HG02973 (cell line): ENCODE results near the gene IFI27L1.
A peak's percentile ranks its signal among the peaks of the same experiment; 100 is the strongest.

ENCODE experiments used
- ATAC-seq: cut with Tn5 transposase; IDR thresholded peaks from one replicate; pipeline ENCODE4 v1.9.1; 2021; ENCODE audit warnings: moderate library complexity; ENCODE audit not compliant: unreplicated experiment

The IFI27L1 gene

DNA sequence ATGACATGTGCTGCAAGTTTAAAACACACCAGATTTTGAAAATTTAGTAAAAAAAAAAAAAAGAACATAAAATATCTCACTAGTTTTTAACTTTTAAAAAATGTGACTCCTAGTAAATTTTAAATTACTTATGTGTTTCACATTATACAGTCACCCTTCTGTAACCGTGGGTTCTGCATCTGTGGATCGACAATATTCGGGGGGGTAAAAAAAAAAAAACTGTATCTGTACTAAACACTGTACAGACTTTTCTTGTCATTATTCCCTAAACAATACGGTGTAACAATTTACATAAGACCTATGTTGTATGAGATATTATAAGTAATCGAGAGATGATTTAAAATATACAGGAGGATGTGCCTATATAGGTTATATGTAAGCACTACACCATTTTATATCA, 3.3 kb upstream of the IFI27L1 start:
- no peak for ATAC-seq

DNA sequence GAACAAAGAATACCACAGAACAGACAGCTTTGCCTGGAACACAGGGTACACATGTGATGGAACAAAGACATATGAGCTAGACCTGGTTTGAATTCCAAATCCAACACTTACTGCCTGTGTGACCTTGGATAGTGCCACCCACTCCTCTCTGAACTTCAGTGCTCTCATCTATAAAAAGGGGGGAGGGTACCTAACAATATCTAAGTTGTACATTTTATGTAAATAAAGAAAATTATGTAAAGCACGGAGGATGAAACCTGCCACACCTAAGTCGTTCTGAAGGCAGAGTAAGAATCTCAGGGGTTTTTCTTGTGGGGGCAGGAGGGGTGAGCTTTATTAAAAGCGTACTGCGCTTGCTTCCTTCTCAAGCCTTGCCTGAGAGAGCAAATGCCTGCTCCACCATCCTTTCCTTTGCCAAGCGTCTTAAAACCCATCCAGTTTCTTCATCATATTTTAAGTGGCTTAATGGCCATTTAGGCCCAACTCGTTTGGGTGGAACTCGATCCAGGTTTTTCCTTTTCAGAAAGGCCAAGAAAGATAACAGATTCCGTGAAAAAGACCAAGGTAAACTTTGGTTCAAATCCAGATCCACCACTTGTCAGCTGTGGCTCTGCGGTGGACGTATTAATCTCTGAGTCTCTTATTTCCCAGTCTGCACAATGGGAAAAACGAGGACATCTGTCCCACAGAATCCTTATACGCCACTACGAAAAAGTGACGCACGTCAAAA, 1.1 kb upstream of the IFI27L1 start:
- no peak for ATAC-seq

GRCh38 chr14:94081386-94081820, 293 bp downstream of the IFI27L1 start:
- peak; percentile 27 for ATAC-seq

DNA sequence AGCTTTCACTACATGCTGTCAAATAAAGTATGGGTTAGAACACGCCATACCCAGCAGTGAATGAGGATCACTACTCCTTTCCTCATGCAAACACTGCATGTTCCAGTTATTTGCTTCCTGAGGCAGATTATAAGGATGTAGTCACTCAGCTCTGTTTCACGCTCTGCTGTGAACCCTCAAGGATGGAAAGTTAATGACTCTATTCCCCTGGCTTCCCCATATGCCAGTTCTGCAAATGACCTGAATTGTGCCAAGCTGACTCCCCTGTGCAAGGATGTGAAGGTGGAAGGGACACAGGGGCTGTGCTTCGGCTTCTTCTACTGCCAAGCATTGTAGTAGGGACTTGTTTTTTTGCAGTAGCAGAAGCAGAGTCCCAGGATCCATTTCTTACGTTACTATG, 6.8 kb downstream of the IFI27L1 start:
- ATAC-seq, result no peak

DNA sequence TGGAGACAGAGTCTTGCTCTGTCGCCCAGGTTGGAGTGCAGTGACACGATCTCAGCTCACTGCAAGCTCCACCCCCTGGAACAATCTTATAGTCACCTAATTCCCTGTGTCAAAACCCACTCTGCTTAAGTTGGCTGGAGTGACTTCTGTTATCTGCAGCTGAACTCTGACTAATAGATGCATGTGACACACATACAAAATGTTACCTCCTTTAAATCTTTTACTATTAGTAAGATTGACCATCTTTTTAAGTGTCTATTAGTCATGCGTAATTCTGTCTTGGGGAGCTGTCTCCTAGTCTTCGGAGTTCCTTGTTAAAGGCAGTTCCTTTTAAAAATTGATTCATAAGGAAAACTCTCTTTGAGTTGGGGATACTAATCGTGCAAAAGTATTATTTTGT, 7.4 kb downstream of the IFI27L1 start:
- no peak for ATAC-seq

DNA sequence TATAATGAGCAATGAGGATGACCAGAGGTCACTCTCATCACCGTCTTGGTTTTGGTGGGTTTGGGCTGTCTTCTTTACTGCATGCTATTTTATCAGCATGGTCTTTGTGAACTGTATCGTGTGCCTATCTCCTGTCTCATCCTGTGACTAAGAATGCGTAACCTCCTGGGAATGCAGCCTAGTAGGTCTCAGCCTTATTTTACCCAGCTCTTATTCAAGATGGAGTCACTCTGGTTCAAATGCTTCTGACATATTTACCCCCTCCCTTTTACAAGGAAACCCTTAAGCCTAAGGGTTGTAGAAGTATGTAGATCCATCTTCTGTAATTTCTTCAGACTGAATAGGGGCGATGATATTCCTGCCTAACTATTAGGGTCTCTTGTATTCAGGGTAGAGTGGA, 8.4 kb downstream of the IFI27L1 start:
- ATAC-seq, result no peak

GRCh38 chr14:94093418-94093817, 12.3 kb downstream of the IFI27L1 start:
- no peak for ATAC-seq

DNA sequence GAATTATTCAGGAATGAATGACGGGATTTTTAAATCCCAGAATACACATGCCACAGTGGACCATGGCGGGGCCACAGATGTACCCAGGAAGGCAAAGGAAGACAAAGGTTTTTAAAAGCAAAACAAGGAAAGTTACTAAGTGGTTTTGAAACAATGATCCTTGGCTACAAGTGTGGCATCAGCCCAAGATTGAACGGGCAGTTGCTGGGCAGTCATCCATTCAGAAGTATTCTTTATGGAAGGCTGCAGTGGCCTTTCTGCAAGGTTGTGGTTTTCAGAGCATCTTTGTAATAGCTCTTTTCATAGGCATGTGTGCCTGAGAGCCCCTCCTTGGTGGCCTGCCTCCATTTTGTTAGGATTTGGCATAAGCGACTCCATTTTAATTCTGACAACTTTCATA, 16.0 kb downstream of the IFI27L1 start:
- no peak for ATAC-seq

- no peak for ATAC-seq
Measured at GRCh38 chr14:94098326-94098992, 17.3 kb downstream of the IFI27L1 start.

DNA sequence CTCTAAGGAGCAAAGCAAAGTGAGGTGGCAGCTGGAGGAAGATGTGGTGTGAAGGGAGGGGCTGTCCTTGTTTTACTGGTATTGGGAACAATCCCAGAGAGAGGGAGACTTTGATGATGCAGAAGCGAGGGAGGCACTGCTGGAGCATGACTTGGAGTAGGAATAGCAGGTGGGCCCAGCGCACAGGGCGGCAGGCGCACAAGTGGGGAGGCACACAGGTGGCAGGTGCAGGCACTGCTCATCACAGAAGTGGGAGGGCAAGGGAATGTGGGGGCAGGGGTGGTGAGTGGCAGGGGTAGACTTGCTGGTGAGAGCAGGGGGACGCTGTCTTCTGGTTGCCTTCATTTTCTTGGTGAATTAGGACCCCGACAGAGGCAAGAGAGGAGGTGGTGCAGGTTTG, 17.9 kb downstream of the IFI27L1 start:
- ATAC-seq, result no peak

- ATAC-seq, result no peak
Measured at GRCh38 chr14:94100847-94101246, 19.7 kb downstream of the IFI27L1 start.

- ATAC-seq, result no peak
Measured at GRCh38 chr14:94101748-94102147, 20.6 kb downstream of the IFI27L1 start.

DNA sequence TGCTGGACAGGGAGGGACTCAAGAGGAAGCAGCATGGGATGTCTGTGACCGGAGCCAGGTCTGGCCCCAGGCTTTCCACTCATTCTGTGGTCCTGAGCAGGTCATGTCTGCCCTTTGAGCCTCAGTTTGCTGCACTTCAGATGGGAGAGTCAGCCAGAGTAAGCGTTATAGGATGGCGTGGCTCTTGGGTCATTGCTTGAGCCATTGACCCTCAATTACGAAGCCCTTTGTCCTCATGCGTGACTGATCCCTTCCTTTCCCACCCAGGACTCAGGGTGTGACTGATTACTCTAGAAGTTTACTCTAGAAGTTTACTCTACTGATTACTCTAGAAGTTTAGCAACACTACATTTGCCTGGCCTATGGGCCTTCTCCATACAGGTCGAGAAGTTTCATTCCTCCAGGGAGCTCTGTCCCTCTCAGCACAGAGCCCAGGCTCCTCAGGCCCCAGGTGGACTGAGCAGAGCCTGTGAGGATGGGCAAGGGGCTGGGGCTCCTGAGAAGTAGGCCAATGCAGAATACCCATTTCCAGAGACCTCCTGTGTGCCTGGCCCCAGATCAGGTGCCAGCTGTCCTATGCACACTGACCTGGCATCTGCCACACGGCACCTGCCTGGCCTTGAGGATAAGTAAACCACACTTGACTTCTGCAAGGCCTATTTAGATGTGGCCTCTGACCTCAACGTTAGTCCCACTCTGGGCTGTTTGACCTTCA, 21.8 kb downstream of the IFI27L1 start:
- no peak for ATAC-seq

- no peak for ATAC-seq
Measured at GRCh38 chr14:94103554-94104150, 22.5 kb downstream of the IFI27L1 start.

DNA sequence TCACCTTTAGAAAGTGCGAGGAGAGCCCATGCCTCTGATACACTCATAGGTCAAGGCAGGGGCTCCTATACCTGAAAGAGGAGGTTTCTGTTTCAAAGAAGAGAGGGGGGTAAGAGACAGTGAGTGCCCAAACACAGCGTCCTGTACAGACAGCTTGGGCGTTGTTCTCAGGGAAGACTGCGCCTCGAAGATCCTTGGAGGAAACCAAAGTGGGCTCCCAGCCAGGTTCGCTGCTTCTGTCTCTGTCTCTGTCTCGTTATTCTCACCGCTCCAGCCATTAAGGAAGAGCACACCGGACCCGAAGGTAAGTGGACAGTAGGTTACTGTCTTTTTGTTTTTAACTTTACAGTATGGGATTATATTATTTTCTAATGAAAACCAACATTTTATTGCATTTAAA, 23.6 kb downstream of the IFI27L1 start:
- no peak for ATAC-seq

GRCh38 chr14:94109915-94110250, 28.8 kb downstream of the IFI27L1 start:
- ATAC-seq, result no peak

GRCh38 chr14:94110552-94111181, 29.6 kb downstream of the IFI27L1 start, which contains the start of gene IFI27:
IFI27 (plus strand) TSS chr14:94110736.
- no peak for ATAC-seq

- no peak for ATAC-seq
Measured at GRCh38 chr14:94111276-94112095, 30.4 kb downstream of the IFI27L1 start.

GRCh38 chr14:94112513-94113063, 31.5 kb downstream of the IFI27L1 start:
- ATAC-seq, result no peak

DNA sequence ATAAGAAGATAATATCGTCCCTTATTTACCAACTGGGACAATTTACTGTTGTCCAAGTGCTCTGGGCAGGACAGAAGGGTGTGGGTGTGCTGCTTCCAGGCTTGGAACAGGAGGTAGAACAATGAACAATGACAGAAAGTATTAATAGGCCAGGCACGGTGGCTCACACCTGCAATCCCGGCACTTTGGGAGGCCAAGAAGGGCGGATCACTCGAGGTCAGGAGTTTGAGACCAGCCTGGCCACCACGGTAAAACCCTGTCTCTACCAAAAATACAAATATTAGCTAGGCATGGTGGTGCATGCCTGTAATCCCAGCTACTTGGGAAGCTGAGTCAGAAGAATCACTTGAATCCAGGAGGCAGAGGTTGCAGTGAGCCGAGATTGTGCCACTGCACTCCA, 32.0 kb downstream of the IFI27L1 start:
- no peak for ATAC-seq
